ENCODE measurements around the gene GLUD2. TPM values are rescaled to one million over a fixed set of nuclear protein-coding genes. Genes with fewer than 3 reads are reported as not detected.

The GLUD2 gene
- total RNA-seq = under 1 TPM; 0.29 to 0.40 TPM

DNA sequence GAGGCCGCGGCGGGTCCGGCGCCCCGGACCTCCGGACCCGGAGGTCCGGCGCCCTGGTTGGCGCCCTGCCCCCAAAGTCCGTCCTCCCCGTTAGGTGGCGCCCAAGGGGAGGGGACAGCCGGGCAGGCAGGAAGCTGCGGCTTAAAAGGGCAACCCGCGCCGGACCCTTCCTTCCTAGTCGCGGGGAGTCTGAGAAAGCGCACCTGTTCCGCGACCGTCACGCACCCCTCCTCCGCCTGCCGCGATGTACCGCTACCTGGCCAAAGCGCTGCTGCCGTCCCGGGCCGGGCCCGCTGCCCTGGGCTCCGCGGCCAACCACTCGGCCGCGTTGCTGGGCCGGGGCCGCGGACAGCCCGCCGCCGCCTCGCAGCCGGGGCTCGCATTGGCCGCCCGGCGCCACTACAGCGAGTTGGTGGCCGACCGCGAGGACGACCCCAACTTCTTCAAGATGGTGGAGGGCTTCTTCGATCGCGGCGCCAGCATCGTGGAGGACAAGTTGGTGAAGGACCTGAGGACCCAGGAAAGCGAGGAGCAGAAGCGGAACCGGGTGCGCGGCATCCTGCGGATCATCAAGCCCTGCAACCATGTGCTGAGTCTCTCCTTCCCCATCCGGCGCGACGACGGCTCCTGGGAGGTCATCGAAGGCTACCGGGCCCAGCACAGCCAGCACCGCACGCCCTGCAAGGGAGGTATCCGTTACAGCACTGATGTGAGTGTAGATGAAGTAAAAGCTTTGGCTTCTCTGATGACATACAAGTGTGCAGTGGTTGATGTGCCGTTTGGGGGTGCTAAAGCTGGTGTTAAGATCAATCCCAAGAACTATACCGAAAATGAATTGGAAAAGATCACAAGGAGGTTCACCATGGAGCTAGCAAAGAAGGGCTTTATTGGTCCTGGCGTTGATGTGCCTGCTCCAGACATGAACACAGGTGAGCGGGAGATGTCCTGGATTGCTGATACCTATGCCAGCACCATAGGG is at the start of gene GLUD2:
Gene GLUD2 (plus strand): TSS at position 170 of the 979 bp plus-strand sequence. CDS start 75 bp downstream, at position 245.

Other genes with a start within 250 kb of the GLUD2 start
- not detected for gene CT47B1, start 171.7 kb upstream of the GLUD2 start, total RNA-seq
- gene CT47A11, start 110.5 kb upstream of the GLUD2 start, total RNA-seq = not detected
- not detected for gene CT47A10, start 105.6 kb upstream of the GLUD2 start, total RNA-seq
- gene CT47A9, start 100.7 kb upstream of the GLUD2 start, total RNA-seq = not detected
- not detected for gene CT47A8, start 95.9 kb upstream of the GLUD2 start, total RNA-seq
- gene CT47A7, start 91.0 kb upstream of the GLUD2 start, total RNA-seq = not detected
- gene CT47A6, start 86.1 kb upstream of the GLUD2 start, total RNA-seq = not detected
- not detected for gene CT47A5, start 81.3 kb upstream of the GLUD2 start, total RNA-seq
- gene CT47A4, start 76.4 kb upstream of the GLUD2 start, total RNA-seq = not detected
- gene CT47A3, start 71.5 kb upstream of the GLUD2 start, total RNA-seq = not detected
- gene CT47A2, start 66.7 kb upstream of the GLUD2 start, total RNA-seq = not detected
- not detected for gene CT47A1, start 61.9 kb upstream of the GLUD2 start, total RNA-seq